ENCODE measurements around the gene AHSG.
"Not testable (repeated sequence)": the region's sequence is repeated elsewhere in the genome, so short reads cannot be mapped to it uniquely, and the experiment has no call there.

The AHSG gene

GRCh38 chr3:186612721-186613636, at the start of gene AHSG:
Gene AHSG (plus strand): TSS chr3:186613060. CDS start chr3:186613142, 82 bp downstream.
- FAIRE-seq: no peak

GRCh38 chr3:186564586-186564985, 48.3 kb upstream of the AHSG start:
- FAIRE-seq: no peak

- FAIRE-seq: no peak
Observed at GRCh38 chr3:186566772-186567071, 46.1 kb upstream of the AHSG start.

- no peak for FAIRE-seq
Observed at GRCh38 chr3:186567072-186567921, 45.6 kb upstream of the AHSG start, which contains the start of gene TBCCD1. Gene TBCCD1 (minus strand): TSS chr3:186567339. CDS start chr3:186564329, 3,010 bp downstream.

GRCh38 chr3:186569361-186569760, 43.5 kb upstream of the AHSG start:
- FAIRE-seq: not testable (repeated sequence)

GRCh38 chr3:186569779-186570095, 43.1 kb upstream of the AHSG start:
- no peak for FAIRE-seq

- FAIRE-seq: peak; percentile 65
Observed at GRCh38 chr3:186570096-186570940, 42.5 kb upstream of the AHSG start, which contains the start of gene DNAJB11. Gene DNAJB11 (plus strand): TSS chr3:186570720. CDS start chr3:186570898, 178 bp downstream.

- FAIRE-seq: no peak
Observed at GRCh38 chr3:186570941-186571643, 41.8 kb upstream of the AHSG start.

GRCh38 chr3:186571644-186572013, 41.2 kb upstream of the AHSG start:
- FAIRE-seq: no peak

GRCh38 chr3:186577521-186577920, 35.3 kb upstream of the AHSG start:
- no peak for FAIRE-seq

GRCh38 chr3:186580785-186581184, 32.1 kb upstream of the AHSG start:
- no peak for FAIRE-seq

GRCh38 chr3:186582541-186582940, 30.3 kb upstream of the AHSG start:
- FAIRE-seq: no peak

GRCh38 chr3:186583831-186584230, 29.0 kb upstream of the AHSG start:
- no peak for FAIRE-seq

GRCh38 chr3:186586245-186586644, 26.6 kb upstream of the AHSG start:
- not testable (repeated sequence) for FAIRE-seq

- FAIRE-seq: no peak
Observed at GRCh38 chr3:186587183-186587582, 25.7 kb upstream of the AHSG start.

- FAIRE-seq: no peak
Observed at GRCh38 chr3:186588632-186589031, 24.2 kb upstream of the AHSG start.

GRCh38 chr3:186589121-186589520, 23.7 kb upstream of the AHSG start:
- FAIRE-seq: no peak

- FAIRE-seq: no peak
Observed at GRCh38 chr3:186589856-186590579, 22.8 kb upstream of the AHSG start.

- no peak for FAIRE-seq
Observed at GRCh38 chr3:186590580-186591295, 22.1 kb upstream of the AHSG start.

GRCh38 chr3:186592682-186593081, 20.2 kb upstream of the AHSG start:
- no peak for FAIRE-seq

- no peak for FAIRE-seq
Observed at GRCh38 chr3:186593862-186594261, 19.0 kb upstream of the AHSG start.

Data from colon (tissue), 2 donors.